ENCODE measurements around the gene CACHD1.

CACHD1 gene

DNA sequence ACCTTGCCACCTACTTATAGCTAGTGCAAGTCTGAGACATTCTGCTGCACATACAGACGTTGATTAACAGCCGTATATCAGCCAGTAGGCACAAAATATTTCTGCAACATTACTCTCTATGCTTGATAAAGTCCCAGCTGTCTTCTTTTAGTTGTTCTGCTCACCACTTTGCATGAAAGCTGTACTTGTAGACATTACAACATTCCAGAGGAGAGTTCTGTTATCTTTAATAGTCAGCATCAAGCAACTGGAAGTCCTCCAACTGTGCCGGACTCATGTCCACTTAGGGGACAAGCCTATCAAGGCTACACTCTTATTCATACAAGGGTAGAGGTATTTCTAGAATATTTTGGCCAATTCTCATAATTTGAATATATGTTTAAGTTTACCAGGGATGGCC is 50.0 kb downstream of the CACHD1 start:
- no peak for DNase-seq (ENCODE audit: low read depth in 3 of 3, low spot score in 1 of 3)

DNA sequence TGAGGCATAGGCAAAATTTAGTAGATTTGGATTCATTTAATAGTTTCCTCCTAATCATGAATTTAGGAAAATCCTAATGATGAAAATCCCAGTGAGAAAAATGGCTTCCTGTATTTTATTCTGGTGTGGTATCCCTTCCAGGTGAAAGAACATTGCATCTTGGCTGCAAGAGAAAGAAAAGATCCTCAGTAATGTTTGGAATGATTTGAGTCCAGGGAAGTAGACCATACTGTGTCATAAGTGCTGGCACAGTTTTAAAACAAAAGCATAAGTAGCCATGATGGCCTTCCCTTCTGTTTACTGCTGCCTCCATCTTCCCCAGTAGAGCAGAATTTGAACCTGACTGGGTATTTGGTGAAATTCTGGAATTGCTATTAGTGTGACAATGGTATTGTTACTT is 52.8 kb downstream of the CACHD1 start:
- no peak for DNase-seq (ENCODE audit: low read depth in 3 of 3, low spot score in 1 of 3)

DNA sequence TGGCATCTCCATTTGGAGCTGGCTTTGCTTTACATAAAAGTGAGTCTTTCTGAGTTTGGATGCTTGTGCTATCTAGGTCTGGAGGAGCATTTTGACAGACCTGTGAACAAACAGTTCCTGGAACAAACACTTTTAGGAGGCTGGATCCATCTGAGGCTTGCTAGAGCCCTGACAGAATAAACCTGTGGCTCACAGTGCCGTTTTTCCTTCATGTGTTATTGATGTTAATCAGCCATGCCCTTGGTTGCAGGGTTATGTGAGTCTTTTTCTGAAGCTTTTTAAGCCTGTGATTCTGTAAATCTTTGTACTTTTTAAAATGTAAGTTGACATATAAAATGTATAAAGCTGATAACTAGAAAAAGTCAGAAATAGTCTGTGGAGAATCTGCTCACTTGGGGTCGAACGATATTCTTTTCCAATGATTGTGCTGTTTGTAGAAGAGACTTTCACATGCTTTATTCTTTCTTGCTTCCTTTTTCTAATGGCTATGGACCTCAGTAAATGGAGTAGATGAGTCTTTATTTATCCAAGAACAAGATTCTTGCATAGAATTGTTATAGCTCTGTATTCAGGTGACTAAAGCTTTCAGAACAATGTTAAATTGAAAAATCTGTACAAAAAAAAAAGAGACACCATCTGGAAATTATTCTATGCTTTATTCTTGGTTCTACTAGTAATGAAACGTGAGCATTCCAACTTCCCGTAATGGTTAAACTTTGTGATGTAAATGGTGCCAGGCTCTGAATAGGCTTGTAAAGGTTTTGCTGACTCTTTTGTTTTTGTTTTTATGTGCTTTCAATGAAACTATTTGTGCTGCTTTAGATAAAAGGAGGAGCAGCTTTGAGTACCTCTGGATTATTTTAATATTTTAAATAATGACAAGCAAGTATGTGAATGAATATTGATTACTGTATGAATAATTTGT is 53.7 kb downstream of the CACHD1 start:
- DNase-seq (ENCODE audit: low read depth in 3 of 3, low spot score in 1 of 3), result no peak

DNA sequence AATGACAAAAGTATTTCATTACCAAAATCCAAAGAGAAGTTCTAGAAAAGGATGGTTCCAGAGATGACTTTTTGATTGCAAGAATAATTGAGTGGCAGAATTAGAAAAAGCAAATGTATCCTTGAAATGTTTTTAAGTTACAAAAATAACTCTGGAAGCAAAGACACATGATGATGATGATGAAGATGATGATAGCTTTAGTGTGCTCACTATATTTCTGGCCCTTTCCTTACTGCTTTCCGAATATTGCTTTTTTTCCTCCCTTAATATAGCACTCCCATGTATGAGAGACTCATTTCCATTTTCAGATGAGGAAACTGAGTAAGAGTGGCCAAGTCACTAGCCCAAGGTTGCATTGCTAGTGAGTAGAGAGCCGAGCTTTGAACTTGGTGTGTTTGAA is 54.7 kb downstream of the CACHD1 start:
- no peak for DNase-seq (ENCODE audit: low read depth in 3 of 3, low spot score in 1 of 3)

DNA sequence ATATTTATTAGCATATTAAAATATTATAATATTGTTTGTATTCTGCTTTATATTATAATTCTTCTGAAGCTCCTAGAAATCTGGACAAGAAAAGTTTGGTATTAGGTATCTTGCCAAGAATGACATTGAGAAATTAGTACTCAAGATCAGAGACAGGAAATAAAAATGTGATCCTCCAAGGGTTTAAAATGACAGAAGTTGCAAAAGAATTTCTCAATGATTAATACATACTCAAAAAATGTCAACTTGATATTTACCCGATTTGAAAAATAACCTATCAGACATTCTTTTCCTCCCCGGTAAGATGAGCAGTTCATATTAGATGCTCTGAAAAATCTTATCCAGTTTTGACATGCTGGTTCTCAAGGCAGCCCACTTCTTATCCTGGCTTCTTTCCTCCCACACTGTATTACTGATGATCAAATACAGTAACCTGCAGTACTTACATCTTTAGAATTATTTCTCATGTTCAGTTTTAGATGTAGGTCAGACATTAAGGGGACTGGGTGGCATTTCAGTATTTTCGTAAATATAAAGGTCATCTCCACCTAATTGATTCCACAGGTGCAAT is 55.3 kb downstream of the CACHD1 start:
- DNase-seq (ENCODE audit: low read depth in 3 of 3, low spot score in 1 of 3), result no peak

DNA sequence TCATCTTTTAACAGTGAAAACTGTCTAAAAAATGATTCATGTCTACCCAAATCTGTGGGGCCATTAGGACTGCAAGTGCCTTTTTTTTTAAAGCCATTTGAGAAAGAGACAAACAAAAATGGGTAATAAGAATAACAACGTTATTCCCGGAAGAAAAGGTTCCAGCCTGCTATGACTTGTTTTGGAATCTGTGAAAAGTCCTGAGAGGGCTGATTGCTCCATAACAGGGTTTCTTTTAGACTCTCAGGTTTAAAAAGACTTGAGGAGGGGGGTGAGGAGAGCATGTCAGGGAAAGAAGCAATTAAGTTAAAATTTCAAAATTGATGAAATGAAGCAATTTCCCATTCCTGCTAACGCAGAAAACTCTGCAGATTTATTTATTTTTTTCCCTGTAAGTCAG is 56.4 kb downstream of the CACHD1 start:
- DNase-seq (ENCODE audit: low read depth in 3 of 3, low spot score in 1 of 3), result no peak

DNA sequence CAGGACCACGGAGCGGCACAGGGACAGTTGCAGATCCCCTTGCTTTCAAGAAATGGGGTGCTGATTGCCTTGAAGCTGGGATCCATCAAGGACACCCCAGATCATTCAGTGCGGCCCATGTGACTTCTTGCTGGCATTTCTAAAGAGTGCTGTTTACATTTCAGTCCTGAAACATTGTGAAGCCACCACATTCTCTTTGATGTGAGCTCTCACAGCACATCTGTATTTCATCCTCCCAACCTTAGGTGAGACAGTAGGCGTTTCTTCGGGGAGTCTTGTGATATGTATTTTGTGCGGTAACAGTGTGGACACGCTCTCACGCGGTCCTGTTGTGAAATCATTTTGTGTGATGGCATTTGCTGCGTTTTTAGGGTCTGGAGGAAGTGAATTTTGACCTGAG is 57.2 kb downstream of the CACHD1 start:
- no peak for DNase-seq (ENCODE audit: low read depth in 3 of 3, low spot score in 1 of 3)

DNA sequence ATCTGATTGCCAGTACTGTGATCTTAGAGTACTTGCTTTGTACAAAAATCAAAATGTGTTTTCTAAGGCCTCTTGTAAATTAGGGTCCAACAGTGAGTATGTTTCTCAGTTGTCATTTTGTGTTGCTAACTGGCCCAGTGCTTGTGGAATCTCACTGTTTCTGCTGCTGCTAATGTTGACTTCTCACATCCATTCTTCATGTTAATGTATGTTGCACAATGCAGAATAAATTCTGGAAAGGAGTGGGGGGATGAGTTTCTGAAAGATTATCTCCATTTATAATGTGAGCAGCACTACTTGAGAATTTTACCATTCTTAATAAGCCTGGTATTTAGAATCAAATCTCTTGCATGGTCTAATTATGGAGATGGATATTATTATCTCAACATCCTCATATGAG is 57.9 kb downstream of the CACHD1 start:
- DNase-seq (ENCODE audit: low read depth in 3 of 3, low spot score in 1 of 3), result no peak

DNA sequence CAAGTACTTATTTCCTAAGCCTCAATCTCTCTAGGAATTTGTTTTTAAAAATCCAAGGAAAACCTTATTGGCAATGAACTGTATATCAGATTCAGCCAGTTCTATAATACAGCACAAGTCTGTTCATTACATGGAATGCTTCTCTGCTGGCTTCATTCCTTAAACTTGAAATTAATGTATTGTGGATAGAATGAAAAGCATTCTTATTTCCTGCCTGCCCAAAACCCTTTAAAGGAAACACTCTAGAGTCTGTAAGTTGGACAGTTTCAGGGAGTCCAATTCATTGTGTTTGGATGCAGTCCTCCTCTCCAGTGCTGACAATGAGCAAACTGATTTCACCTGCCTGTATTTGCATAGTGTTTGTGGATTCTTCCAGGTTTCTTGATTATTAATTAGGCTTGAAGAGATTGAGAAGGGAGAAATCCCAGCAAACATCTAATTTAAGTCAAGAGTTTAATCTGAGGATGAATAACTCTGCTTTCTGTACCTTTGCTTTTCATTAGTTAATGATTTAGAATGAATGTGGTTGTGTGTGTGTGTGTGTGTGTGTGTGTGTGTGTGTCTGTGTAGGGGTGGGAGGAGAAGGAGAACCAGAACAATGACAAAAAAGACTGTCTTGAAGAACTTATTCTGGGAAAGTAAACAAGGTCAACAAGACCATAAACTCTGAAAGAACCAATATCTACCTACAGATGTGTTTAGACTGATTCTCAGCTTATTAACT is 61.2 kb downstream of the CACHD1 start:
- no peak for DNase-seq (ENCODE audit: low read depth in 3 of 3, low spot score in 1 of 3)

DNA sequence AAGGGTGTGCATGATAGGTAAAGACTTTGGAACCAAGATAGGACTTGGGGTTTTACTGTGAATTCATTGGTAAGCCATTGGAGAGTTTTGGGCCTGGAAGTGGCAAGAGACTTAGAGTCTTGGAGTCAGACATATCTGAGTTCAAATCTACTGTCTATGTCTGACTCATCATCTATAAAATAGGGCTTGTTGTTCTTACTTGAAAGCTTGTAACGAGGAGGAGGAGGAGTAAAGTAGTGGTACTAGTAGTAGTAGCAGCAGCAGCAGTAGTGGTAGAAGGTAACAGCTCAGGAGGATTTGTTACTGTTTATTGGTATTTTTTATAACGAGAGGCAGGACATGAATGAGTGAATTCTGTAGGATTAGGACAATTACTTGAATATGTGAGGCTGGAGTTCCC is 62.7 kb downstream of the CACHD1 start:
- DNase-seq (ENCODE audit: low read depth in 3 of 3, low spot score in 1 of 3), result no peak

DNA sequence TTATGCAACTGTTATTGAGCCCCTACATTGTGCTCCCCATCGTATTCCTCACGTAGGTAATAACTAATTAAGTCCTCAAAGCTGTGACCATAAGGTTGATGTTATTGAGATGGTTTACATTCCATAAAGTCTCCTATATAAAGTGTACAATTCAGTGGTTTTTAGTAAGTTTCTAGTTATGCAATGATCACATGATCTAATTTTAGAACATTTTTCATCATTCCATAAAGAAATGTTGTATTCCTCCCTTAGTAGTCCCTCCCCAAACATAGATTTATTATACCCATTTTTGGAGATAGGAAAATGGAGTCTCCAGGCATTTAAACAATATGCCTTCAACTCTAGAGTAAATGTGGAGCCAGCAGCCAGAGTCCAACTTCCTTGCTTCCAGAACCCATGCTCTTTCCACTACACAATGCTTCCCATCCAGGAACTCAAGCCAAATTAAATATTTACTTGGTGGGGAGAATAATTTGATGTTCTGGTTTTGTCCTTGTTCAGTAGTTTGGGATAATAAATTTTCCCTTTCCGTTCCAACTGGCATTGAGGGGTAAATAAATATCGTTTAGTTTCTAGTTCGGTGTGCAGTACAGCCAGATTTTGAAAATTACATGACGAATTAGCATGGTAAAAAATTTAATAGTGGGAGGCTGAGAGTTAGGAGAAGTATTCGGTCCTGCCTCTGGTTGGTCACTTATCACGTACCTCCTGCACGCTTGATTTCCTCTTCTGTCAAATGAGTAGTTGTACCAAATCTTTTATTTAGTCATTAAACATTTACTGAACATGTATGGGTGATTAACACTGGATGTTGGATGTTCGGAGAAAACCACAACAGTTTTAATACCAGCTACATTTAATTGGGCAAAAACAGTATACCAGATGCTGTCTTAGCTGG is 66.3 kb downstream of the CACHD1 start:
- DNase-seq (ENCODE audit: low read depth in 3 of 3, low spot score in 1 of 3), result no peak

DNA sequence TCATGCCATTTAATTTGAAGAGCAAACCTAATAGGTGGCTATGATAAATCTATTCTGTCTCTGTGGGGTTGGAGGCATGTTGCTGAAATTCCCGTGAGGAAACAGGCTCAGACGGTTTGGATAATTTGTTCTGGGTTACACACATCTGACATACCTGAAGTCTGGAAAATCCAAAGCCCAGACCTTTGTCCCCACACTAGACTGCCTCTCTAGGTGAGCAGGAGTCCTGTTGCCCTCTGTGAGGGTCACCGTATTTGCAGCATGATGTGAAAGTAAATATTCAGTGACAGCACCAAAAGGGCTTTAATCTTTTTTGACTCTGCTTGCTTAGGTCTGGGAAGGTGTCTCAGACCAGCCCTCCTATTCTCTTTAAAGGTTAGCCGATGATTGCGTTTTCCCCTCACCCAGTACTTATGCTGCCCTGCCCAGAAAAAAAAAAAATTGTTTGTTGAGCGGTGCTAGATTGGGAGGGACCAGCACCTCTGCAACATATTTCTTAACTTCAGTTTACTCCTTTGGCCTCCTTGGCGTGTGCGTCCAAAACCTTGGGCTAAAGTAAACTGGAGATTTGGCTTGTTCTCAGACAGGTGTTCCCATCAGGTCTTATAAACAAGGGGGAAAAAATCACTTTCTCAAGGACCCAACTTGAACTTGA is 67.0 kb downstream of the CACHD1 start:
- DNase-seq (ENCODE audit: low read depth in 3 of 3, low spot score in 1 of 3), result no peak

DNA sequence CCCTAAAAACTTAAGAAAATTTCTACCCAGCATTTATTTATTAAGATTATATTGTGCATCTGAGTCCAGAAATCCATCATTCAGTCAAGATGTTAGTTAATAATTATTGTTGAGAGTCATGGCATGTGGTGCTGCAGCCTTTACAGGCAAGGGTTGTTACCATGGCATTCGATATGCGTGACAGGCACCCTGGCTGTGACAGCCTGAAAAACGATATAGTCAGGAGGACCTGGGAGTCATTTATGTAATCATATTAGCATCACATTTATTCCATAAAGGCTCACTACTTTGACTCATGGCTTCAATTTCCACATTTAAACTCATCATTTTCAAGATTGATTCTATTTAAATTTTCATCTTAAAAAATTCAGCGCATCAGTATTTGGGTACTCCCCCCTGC is 68.0 kb downstream of the CACHD1 start:
- DNase-seq (ENCODE audit: low read depth in 3 of 3, low spot score in 1 of 3), result no peak

DNA sequence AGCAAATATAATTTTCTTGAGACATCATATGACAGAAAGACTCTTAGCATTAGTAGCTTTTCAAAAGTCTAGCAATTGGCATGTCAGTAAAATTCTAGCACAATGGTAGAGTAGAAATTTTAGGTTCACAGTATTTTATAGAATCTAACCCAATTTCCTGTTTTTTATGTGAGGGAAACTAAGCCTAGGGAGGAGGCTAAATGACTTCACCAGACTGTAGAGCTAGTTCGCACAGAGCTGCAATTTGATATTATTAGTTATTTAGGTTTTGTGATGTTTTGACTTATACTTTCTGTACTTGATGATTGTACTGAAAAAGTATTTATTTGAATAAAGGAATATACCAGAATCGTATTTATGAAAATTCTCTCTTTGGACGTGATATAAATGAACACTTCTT is 68.5 kb downstream of the CACHD1 start:
- no peak for DNase-seq (ENCODE audit: low read depth in 3 of 3, low spot score in 1 of 3)

DNA sequence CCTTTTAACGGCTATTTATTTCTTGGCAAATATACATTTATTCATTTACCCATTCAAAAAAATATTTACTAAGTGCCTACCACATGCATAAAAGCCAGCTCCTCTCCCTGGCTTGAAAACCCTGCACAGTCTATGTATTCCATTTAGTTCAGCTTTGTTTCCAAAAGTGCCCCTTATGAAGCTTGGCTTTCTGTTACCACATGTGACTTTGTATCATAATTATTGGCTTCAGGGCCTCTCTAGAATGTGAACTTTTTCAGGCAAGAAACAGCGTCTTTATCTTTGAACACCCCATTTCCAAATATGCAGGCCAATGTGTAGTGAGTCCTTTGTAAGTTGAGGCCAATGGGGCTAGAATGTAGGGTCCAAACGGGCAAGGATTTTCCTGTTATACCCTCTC is 69.4 kb downstream of the CACHD1 start:
- no peak for DNase-seq (ENCODE audit: low read depth in 3 of 3, low spot score in 1 of 3)

DNA sequence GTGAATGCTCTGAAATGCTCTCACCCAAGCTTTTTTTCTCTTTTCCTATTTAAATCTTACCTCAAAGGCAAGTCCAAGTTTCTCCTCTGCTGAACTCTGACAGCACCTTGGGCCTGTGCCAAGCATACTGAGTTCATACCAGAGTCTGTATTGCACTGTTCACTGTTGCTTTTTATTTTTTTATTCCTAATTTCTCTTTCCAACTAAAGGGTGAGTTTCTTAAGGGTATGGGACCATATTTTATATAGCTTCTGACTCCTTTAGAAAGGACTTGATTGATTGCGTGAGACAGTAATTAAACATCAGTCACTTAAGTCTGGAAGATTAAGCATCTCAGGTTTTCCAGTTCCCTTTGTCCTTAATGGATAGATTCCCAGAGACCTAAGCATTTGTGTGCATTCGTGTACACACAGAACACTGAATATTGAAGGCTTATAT is 69.9 kb downstream of the CACHD1 start:
- DNase-seq (ENCODE audit: low read depth in 3 of 3, low spot score in 1 of 3), result no peak

DNA sequence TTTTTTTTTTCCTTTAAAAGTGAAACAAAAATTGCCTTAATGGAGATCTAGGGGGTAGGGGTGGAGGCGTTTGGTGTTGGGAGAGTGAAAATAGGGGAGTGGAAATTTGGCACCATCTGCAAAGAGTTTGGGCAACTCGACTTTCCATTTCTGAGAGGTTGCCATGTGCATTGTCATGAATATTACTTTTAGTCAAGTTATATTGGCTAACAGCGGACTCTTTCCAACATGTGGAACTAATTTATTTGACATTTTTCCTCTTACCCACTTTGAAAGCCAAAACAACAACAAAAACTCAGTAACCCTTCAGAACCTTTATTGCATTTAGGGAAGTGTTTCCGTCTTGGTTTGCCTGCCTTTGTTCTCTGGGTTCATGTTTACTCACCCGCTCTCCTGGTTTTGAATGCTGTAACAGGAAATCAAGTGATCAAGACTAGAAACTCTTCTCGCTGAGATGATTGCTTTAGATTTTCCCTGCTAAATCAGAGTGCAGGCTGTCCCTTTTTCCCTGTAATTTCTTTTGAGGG is 70.4 kb downstream of the CACHD1 start:
- no peak for DNase-seq (ENCODE audit: low read depth in 3 of 3, low spot score in 1 of 3)

DNA sequence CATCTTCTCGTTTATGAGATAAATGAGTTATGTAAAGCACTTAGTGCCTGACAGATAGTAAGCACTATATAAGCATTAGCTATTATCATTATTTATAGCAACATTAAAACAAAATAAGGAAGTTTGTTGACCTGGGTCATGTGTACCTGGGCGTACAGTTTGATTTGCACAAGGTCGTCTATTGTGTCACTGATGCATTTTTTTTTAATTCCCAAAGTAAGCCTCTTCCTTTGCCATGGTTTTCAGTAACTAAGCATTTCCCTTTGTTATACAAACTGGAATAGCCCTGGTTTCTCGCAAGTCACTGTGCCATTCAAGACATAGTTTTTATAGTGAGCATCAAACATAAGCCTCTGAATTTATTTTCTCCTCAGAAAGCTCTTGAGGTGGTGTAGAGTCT is 72.2 kb downstream of the CACHD1 start:
- no peak for DNase-seq (ENCODE audit: low read depth in 3 of 3, low spot score in 1 of 3)

DNA sequence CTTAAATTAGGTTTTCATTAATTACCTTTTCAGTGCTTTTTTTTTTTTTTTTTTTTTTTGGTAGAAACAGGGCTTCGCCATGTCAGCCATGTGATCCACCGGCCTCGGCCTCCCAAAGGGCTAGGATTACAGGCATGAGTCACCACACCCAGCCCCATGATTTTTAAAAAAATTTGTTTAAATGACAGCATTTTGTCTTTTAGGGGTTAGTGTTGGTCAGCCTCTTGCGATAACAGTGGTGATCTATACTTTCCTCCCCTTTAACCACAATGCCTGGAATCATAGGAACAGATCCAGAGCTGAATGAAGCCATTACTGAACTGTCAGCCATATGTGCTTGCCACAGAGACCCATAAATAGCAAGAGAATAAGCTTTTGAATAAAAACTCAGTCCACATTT is 73.9 kb downstream of the CACHD1 start:
- DNase-seq (ENCODE audit: low read depth in 3 of 3, low spot score in 1 of 3), result no peak

DNA sequence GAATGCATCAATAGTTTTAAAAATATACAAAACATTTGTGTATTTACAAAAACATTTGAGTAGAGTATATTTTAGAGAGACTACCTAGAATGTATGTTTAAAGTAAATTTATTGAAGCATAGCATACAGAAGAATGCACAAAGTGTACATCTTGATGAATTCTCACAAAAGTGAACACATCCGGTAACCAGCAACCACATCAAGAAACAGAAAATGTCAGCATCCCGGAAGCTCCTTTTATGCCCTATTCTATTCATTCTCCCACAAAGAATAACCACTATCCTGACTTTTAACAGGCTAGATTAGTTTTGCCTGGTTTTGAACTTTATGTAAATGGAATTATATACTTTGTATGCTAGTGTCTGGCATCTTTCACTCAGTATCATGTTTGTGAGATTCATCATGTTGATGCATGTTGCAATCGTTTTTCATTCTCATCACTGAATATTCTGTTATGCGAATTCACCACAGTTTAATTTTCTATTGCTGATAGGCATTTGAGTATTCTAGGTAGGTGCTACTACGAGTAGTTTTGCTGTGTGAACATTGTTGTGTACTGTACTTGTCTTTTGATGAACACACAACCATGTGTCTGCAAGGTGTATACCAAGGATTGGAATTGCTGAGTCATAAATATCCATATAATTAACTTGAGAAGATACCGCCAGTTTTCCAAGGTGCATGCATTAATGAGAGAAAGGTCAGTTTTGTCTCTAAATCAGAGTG is 75.4 kb downstream of the CACHD1 start:
- DNase-seq (ENCODE audit: low read depth in 3 of 3, low spot score in 1 of 3), result no peak
